Keratinocyte (primary cell): ENCODE measurements around the gene NKIRAS1. TPM values are rescaled to one million over a fixed set of nuclear protein-coding genes. Genes with fewer than 3 reads are reported as not detected.
A peak's percentile ranks its signal among the peaks of the same experiment; 100 is the strongest.
"Not testable (repeated sequence)": the region's sequence is repeated elsewhere in the genome, so short reads cannot be mapped to it uniquely, and the experiment has no call there.

Experiments
- DNase-seq: peaks from one replicate; pipeline ENCODE4 v3.0.0-alpha.2; 2011; ENCODE audit warnings: low read depth, missing footprints, low spot score
- FAIRE-seq: peaks from 2 replicates; lab custom pipeline; 2011; peaks lifted over from hg19 to GRCh38; lab: Jason Lieb, UNC
- H2AFZ ChIP-seq: 2 replicates; pipeline ENCODE4 v1.6.0; 2012; ENCODE audit warnings: low read length, control low read depth, inconsistent platforms; ENCODE audit not compliant: control insufficient read depth
- H3K27ac ChIP-seq: 2 replicates; pipeline ENCODE4 v1.5.1; 2011; ENCODE audit warnings: low read length; ENCODE audit not compliant: control insufficient read depth, insufficient read depth
- H3K27me3 ChIP-seq: 3 replicates; pipeline ENCODE4 v1.6.0; 2011; ENCODE audit warnings: low read length; ENCODE audit not compliant: control insufficient read depth, insufficient read depth; ENCODE audit errors: extremely low read depth
- H3K36me3 ChIP-seq, 2 experiments: 2 replicates in 1 of 2; 3 replicates in 1 of 2; pipeline ENCODE4 v1.5.1; 2011; ENCODE audit warnings: low read length in 2 of 2, mild to moderate bottlenecking in 1 of 2; ENCODE audit not compliant: control insufficient read depth in 2 of 2, insufficient read depth in 2 of 2; ENCODE audit errors: extremely low read depth in 1 of 2
- H3K4me1 ChIP-seq: 3 replicates; pipeline ENCODE4 v1.5.1; 2011; ENCODE audit warnings: low read length; ENCODE audit not compliant: control insufficient read depth, insufficient read depth; ENCODE audit errors: extremely low read depth
- H3K4me2 ChIP-seq: 3 replicates; pipeline ENCODE4 v1.6.0; 2011; ENCODE audit warnings: low read depth, low read length; ENCODE audit not compliant: control insufficient read depth, insufficient read depth; ENCODE audit errors: extremely low read depth
- H3K4me3 ChIP-seq, 3 experiments: fragments of 200-600 bp in 1 of 3; sonication (generic) in 1 of 3; 2 replicates in 2 of 3; 3 replicates in 1 of 3; pipeline ENCODE4 v1.5.1; 2011 to 2016; ENCODE audit warnings: low read length in 3 of 3, mild to moderate bottlenecking in 3 of 3, control low read depth in 2 of 3, inconsistent platforms in 1 of 3, low read depth in 1 of 3, mixed read lengths in 1 of 3, mixed run types in 1 of 3, moderate library complexity in 1 of 3; ENCODE audit not compliant: control insufficient read depth in 2 of 3, insufficient read depth in 2 of 3; ENCODE audit errors: extremely low read depth in 1 of 3
- H3K79me2 ChIP-seq: 2 replicates; pipeline ENCODE4 v1.6.0; 2012; ENCODE audit warnings: low read length; ENCODE audit not compliant: control insufficient read depth, insufficient read depth
- H3K9ac ChIP-seq: 3 replicates; pipeline ENCODE4 v1.6.0; 2011; ENCODE audit warnings: low read length; ENCODE audit not compliant: control insufficient read depth, insufficient read depth; ENCODE audit errors: extremely low read depth
- H3K9me1 ChIP-seq: 3 replicates; pipeline ENCODE4 v1.6.0; 2011; ENCODE audit warnings: low read length; ENCODE audit not compliant: control insufficient read depth, insufficient read depth; ENCODE audit errors: extremely low read depth
- H3K9me3 ChIP-seq: 2 replicates; pipeline ENCODE4 v1.5.1; 2012; ENCODE audit warnings: low read depth, low read length; ENCODE audit not compliant: control insufficient read depth
- H4K20me1 ChIP-seq: 3 replicates; pipeline ENCODE4 v1.6.0; 2011; ENCODE audit warnings: low read length; ENCODE audit not compliant: control insufficient read depth, insufficient read depth; ENCODE audit errors: extremely low read depth
- CTCF ChIP-seq, 3 experiments: IDR thresholded peaks in 1 of 3; conservative IDR thresholded peaks in 1 of 3; optimal IDR thresholded peaks in 1 of 3; 2 replicates in 2 of 3; 3 replicates in 1 of 3; pipeline versions ENCODE3 to v1.5.1; 2011; ENCODE audit warnings: low read length in 3 of 3, mild to moderate bottlenecking in 3 of 3, moderate library complexity in 2 of 3, control low read depth in 1 of 3, inconsistent platforms in 1 of 3; ENCODE audit not compliant: insufficient read depth in 2 of 3; ENCODE audit errors: extremely low read depth in 1 of 3
- EZH2 ChIP-seq: IDR thresholded peaks from one replicate; pipeline ENCODE4 v1.6.1; 2012; ENCODE audit warnings: inconsistent platforms, mild to moderate bottlenecking, low read length, moderate library complexity
- dilution Hi-C: fragments of 300-500 bp; cut with MboI; formaldehyde crosslinking; loops from one replicate; pipeline ENCODE4 v1.7.0; 2020; ENCODE audit warnings: low sequenced_read_pairs; ENCODE audit not compliant: extremely low pct_ligation_motif_present
- polyA plus RNA-seq, 5 experiments: library from polyadenylated mRNA; depleted of rRNA in 3 of 5; stranded (reverse) in 3 of 5; stranded (forward) in 1 of 5; unstranded in 1 of 5; fragments of >200 nt; gene quantifications; 1 replicate in 1 of 5; 2 replicates in 3 of 5; 3 replicates in 1 of 5; pipeline versions ENCODE4 v1.2.1 to v1.2.3, GENCODE V29; 2011 to 2012; ENCODE audit warnings: missing spikeins in 2 of 5, low read depth in 1 of 5, low replicate concordance in 1 of 5

NKIRAS1 gene
- polyA plus RNA-seq, 1 donor (not counting 4 experiments of a cell fraction or from before 2014, with no cell fraction given), result 10.7 TPM

DNA sequence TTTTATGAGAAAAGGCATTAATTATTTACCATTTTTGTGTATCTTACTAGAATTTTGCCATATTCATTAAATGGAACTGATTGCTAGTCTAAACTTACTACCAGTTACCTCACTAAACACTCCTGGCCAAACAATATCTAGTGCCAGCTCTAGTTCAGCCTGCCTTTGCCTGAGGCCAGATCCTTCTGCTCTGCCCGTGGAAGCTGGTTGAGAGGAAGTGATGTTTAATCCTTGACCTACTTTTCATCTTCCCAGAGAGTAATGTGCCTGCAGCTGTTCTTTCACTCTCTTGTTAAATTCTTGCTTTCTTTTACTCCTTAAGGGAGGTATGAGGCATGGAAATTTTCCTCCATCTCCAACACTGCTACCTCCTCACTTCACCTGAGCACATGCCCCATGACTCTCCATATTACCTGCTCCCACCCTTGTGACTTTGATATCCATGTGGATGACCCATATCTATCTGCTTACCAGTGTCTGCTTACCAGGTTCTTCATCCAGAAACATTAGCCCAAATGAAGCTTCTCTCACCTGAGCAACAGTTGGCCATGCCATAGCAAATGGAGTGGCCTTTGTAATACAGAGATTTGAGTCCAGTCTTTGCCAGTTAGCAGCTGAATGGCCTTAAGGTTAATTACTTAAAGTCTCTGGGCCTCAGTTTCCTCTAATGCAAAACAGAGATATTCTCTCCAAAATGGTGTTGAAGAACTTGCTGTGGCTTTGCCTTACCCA lies 57.6 kb downstream of the NKIRAS1 start:
- FAIRE-seq, result peak; percentile 92
- Histone ChIP-seq H3K27ac (no peak overlapping the region), H3K9me1 (no peaks in the 10 kb centered on the region), H3K36me3 (peaks cover 0 to 2% of the 10 kb centered on the region in 2 experiments), H3K9ac (no peak overlapping the region), H2AFZ (no peak overlapping the region), H4K20me1 (peaks cover 17% of the 10 kb centered on the region), H3K4me1 (peaks cover 13% of the 10 kb centered on the region), H3K4me2 (peak overlapping the region; percentile 18), H3K9me3 (no peaks in the 10 kb centered on the region), H3K4me3 (no peak overlapping the region), H3K27me3 (no peaks in the 10 kb centered on the region), H3K79me2 (peaks cover 50% of the 10 kb centered on the region)
- dilution Hi-C loops, result no loop called here
- no peak for DNase-seq
- TF ChIP-seq EZH2 (no peak), CTCF (optimal IDR thresholded peaks at IDR 0.05 in 1 of 3, IDR thresholded peaks at IDR 0.05 in 1 of 3, conservative IDR thresholded peaks at IDR 0.05 in 1 of 3; ENCODE audit: extremely low read depth in 1 of 3, insufficient read depth in 2 of 3, low read length in 3 of 3) (no peak)

DNA sequence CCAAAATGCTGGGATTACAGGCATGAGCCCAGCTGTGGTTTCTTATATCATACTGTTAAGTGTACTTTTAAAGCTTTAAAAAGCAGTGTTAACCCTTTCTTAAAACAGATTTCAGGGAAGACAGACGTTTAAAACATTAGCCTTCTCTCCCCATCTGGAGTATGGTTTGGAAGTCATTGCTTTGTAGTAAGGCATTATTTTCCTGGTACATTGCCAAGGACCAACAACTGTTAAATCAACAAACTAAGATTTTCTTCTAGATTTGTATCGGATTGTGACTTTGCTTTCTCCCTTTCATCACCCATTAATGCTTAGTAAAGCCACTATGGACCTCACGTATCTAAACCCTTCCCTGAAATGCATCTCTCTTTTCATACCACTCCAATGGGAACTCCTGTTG lies 60.5 kb downstream of the NKIRAS1 start:
- H4K20me1 ChIP-seq, result peaks cover 17% of the 10 kb centered on the region

DNA sequence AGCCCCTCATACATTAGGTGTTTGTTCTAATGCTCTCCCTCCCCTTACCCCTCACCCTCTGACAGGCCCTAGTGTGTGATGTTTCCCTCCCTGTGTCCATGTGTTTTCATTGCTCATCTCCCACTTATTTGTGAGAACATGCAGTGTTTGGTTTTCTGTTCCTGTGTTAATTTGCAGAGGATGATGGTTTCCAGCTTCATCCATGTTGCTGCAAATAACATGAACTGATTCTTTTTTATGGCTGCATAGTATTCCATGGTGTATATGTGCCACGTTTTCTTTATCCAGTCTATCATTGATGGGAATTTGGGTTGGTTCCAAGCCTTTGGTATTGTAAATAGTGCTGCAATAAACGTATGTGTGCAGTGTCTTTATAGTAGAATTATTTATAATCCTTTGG lies 67.3 kb downstream of the NKIRAS1 start:
- H3K4me1 ChIP-seq, H3K27me3 ChIP-seq, dilution Hi-C loops, H3K4me3 ChIP-seq, DNase-seq, H3K4me2 ChIP-seq, H3K9ac ChIP-seq, H3K36me3 ChIP-seq, H3K9me3 ChIP-seq, H4K20me1 ChIP-seq, H3K27ac ChIP-seq, H3K9me1 ChIP-seq, H2AFZ ChIP-seq, FAIRE-seq: not testable (repeated sequence)
- H3K79me2 ChIP-seq, result peaks cover 48% of the 10 kb centered on the region

More for the DNA sequence above, 60.5 kb downstream of the NKIRAS1 start:
- no peak overlapping the region for H3K9ac ChIP-seq
- dilution Hi-C loops, result no loop called here
- H3K27ac ChIP-seq, result no peak overlapping the region
- TF ChIP-seq CTCF (optimal IDR thresholded peaks at IDR 0.05 in 1 of 3, IDR thresholded peaks at IDR 0.05 in 1 of 3, conservative IDR thresholded peaks at IDR 0.05 in 1 of 3; ENCODE audit: extremely low read depth in 1 of 3, insufficient read depth in 2 of 3, low read length in 3 of 3), result no peak
- no peak for TF ChIP-seq EZH2
- no peak overlapping the region for H3K4me2 ChIP-seq
- H3K4me3 ChIP-seq, result no peak overlapping the region
- no peaks in the 10 kb centered on the region for H3K27me3 ChIP-seq
- H3K36me3 ChIP-seq, result peaks cover 0 to 2% of the 10 kb centered on the region in 2 experiments
- DNase-seq (no peak), FAIRE-seq (no peak)
- H3K9me3 ChIP-seq, result no peaks in the 10 kb centered on the region
- H2AFZ ChIP-seq, result no peak overlapping the region
- peaks cover 13% of the 10 kb centered on the region for H3K4me1 ChIP-seq
- peaks cover 43% of the 10 kb centered on the region for H3K79me2 ChIP-seq
- H3K9me1 ChIP-seq, result no peaks in the 10 kb centered on the region
